A673 (cell line): ENCODE measurements around the gene EVI5L.

ENCODE experiments used
- CTCF ChIP-seq: fragments of 300-800, 200-600 bp; sonication (generic); conservative IDR thresholded peaks from 2 replicates; pipeline ENCODE4 v1.5.1; 2017; ENCODE audit warnings: low read depth, mild to moderate bottlenecking, antibody characterized with exemption, low read length, moderate library complexity, mixed read lengths
- EZH2 ChIP-seq: fragments of 200-600 bp; sonication (generic); IDR thresholded peaks from 2 replicates; pipeline ENCODE4 v1.6.1; 2017; ENCODE audit warnings: borderline replicate concordance, low read depth, mild to moderate bottlenecking, mixed read lengths, antibody characterized with exemption, low read length; ENCODE audit not compliant: poor library complexity, severe bottlenecking

GRCh38 chr19:7849631-7849999 is 19.6 kb downstream of the EVI5L start:
- no peak for TF ChIP-seq CTCF
- no peak for TF ChIP-seq EZH2
